NCI-H524 treated with DMSO at 0.1 percent for 48 hours (cell line): ENCODE results near the gene RAI14.

Source experiments
- DNase-seq: peaks from one replicate; lab custom pipeline; 2025; lab: John Stamatoyannopoulos, UW

Gene RAI14

DNA sequence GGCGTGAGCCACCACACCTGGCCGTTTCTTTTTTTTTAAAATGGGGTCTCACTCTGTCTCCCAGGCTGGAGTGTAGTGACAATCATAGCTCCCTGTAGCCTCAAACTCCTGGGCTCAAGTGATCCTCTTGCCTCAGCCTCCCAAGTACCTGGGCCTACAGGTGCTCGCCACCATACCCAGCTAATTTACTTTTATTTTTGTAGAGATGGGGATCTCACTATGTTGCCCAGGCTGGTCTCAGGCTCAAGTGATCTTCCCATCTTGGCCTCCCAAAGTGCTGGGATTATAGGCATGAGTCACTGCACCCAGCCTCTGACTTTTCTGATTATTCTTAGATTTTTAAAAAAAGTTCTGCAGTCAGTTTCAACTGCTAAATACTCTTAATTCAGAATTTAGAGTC, 21.3 kb downstream of the RAI14 start:
- DNase-seq, result no peak

DNA sequence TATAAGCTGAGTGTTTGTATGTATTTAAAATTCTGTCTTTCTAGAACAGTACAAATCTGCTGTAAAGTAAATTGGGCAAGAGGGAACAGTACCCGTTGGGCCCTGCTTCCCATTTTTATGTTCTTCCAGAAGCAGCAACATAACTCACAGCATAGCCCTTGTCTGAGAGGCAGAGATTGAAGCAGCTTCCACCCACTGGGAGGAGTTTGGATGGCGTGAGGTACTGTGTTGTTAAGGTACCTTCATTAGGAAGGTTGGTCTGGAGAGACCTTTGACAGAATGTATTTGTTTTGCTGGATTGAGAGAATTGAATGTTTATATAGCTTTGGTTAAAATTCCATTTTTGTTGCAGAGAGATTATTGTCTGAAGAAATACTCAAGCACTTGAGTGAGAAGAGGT, 24.8 kb downstream of the RAI14 start:
- no peak for DNase-seq

DNA sequence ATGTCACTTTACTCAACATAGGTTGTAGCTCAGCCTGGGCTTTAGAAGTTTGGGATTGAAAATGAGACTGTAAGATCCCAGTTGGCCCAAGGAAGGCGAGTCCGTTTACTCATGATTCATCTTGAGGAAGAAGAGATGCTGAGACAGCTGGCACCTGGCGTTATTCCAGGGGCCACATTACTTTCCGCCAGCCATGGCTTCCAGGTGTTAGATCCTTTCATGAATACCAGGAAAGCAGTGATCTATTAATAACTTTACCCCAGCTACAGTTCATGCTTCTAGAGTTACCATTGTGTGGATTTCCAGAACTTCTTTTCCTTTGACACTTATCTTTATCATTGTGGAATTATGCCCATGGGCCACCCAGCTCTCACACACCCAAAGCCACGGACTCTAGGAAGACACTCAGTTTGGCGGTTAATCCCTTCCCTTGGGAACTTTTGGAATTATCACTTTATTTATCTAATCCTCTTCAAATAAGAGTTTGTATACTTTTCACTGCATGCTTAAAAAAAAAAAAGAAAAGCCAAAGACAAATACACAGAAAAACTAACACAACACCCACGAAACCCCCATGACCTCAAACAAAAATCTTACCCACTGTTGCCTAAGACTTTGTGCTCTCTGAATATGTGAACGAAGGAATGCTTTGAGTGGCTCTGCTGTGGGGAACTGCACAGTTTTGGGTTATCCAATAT, 26.9 kb downstream of the RAI14 start:
- DNase-seq, result peak; percentile 66

DNA sequence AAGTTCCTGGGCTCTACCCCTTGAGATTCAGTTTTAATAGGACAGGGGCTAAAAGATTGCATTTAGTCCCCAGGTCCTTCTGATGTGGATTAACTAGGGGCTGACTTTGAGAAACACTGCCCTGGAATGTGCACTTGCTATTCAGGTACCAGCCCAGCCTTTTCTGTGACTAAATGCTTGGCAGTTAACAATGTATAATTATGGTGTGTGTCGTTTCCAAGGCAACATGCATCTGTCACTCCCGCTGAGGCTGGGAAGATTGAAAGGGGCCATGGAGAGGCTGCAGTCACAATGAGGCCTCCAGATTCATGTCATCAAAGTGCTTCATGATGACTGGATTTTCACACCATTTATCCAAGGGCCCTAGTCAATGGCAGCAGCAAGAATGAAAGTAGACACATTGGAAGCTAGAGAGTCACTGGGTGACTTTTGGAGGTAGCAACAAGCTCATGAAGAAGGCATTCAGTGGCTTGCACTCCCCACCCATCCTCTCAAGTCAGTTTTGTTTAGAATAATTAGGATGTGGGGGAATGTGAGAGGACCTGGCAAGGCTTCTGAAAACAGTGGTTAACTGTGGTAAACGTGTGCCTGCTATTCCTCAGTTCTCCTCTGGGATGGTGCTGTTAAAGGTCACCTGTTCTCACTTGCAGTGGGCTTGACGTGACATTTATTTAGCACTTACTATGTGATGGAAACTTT, 28.3 kb downstream of the RAI14 start:
- no peak for DNase-seq

DNA sequence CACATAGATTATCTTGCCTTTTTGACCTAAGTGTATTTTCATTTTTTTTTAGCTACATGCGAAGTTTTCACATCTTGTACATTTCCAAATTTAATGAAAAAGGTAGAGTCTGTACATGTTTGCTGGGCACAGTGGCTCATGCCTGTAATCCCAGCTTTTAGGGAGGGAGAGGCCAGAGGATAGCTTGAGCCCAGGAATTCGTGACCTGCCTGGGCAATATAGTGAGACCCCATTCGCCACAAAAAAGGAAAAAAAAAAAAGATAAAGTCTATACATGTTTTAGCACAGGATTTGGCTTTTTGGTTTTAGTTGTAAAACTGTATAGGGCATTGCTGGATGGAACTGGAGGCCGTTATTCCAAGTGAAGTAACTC, 28.8 kb downstream of the RAI14 start:
- no peak for DNase-seq

DNA sequence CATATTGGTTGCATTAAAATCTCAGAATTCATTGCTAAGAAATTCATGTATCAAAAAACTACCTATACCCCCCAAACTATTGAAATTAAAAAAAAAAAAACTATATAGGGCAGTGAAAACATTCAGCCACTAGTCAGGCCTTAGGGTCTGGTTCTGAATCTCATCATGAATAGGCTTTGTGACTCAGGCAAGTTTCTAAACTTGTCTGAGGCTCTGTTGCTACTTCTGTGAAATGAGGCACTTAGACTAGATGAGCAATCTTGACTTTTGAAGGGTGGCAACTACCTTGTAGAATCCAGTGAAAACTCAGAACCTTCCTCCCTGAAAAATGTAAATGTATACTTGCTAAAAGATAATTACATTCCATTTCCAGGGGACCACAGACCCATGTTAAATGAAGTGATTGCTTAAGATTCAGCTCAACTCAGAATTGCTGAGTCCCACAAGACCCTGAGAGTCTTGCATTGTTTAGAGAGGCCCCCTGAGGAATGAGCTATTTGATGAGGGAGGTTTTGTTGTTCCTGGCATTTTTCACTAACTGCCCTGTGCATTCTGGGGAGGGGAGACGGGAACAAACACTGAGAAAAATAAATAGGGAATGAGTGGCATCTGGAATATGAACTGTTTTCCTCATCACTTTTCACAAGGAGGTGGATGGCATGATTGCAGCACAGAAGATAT, 29.5 kb downstream of the RAI14 start:
- no peak for DNase-seq

DNA sequence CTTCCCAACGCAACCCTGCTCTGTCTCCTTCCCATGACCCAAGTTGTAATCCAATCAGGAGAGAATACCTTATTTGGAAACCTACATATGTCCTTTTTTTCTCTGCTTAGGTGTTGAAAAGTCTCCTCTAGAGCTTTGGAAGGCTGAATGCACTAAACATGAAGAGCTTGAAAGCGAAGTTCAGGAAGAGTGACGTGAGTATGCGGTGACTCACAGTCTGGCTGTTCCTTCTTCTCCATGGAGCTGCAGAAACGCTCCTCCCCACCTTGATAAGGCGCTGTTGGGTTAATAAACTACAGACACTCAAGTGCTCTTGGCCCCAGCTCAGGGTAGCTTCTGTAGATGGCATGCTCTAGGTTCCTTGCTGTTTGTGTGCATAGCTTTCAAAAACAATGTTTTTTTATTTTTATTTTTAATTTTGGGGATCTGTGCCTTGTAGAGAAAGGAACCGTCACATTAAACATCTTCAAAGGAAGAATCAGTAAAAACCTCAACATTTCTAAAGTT, 30.7 kb downstream of the RAI14 start:
- no peak for DNase-seq

DNA sequence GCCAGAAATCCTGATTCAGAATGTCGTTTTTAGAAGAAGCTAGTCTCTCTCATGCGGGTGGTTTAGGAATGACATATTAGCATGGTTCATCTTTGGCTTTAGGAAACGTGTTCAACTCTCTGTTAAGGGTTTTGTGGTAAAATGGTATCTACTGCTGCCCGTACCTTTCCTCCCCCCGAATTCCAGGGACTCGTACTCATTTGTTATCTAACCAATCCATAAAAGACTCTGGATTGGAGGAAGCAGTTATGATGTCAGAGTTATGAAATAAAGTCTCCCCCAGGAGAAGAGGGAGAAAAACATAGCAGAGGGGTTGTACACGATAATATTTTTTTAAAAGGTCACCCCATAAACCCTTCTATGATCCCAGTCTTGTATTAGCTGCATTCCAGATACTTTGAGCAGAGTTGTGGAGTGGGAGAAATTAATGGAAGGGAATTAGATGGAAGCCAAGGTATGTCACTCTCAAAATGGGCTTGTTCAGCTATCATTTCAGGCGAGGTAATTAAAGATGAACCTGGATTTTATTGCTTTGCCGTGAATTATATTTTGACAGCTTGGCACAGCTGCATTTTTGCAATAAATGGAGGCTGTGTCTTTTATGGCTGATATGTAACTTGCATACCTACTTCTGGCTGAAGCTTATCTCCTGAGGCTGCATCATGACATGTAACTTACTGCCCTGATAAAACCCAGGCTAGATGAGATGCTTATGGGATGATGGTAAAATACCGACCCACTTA, 31.3 kb downstream of the RAI14 start:
- no peak for DNase-seq

DNA sequence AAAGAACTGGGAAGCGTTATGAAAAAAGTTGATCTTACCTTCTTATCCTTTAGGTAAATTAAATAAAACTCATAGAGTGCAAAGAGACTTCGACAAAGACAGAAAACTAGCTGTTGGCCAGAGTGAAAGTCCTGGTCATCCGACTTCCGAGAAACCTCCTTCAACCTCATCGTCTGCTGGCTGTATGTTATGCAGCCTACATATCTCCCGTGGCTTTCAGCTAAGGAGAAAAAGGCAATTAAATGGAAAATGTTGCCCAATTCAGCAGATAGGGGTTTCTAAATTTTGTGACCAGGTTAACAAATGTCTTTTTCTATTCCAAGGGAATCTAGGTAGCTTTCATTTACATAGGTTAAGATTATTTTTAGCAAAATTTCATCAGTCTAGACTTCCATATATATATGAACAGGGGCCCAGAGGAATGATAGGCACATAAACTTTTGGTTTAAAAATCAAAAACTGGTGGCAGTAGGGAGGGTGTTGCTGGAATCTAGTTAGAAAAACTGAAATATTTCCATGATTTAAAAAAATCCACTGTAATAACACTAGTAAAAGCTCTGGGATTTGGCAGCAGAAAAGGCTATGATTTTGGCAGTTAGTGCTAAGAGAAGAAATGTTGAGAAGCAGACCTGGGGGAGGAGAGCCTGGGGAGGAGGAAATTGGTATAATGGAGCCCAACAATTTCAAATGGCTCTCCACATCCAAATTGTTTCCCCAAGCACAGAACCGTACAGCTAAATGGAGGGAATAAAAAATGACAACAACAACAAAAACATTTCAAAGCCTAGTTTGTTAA, 32.1 kb downstream of the RAI14 start:
- DNase-seq, result no peak

DNA sequence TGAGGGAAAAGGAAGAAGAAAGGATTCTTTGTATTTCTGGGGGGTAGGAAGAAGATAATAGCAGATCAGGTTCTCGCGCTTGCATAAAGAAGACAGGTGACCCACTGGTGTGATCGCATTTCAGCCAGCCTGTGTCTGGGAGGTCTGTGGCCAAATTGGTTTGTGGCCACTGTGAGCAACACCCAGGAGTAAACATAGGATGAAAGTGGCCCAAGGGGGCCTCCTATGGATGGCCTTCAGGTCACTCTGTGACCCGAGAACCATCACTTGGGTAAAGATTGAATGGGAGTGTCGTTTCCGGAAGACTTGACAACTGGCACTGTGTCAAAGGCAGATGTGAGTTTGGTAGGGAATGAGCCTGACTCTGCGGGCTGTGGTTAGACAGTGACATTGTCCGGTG, 34.2 kb downstream of the RAI14 start:
- DNase-seq, result no peak

DNA sequence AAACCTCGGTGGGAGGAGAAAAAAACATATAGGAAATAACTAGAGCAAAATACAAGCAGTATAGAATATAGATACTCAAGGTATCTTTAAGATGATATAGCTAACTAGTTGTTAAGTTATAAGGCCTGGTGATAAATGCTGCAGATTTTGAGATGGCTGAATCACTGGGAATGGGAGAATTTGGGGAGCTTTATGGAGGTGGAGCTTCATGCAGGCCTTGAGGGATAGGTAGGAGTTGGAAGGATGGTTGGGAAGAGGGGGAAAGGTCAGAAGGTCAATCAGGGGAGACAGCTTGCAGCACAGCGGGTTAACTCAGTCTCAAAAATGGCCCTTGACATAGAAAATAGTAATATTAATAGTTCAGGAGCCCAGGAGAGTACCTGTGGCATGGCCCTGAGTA, 34.8 kb downstream of the RAI14 start:
- no peak for DNase-seq

DNA sequence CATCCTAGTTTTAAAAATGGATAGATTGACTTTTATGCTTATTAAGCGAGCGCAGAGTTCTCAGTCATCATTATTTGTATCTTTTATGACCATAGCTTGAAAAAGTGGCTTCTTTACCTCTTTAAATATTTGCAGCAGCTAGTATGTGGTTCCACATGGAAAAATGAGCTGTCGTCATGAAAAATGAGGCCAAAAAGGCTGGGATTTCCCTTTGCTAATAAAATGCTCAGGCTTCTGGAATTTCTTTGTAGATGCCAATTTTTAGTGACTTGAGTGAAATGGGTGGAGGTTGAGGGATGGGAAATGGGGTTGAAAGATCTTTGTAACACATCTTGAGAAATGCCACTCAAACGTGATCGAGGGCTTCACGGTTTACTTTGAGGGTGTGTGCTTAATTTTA, 35.2 kb downstream of the RAI14 start:
- no peak for DNase-seq

DNA sequence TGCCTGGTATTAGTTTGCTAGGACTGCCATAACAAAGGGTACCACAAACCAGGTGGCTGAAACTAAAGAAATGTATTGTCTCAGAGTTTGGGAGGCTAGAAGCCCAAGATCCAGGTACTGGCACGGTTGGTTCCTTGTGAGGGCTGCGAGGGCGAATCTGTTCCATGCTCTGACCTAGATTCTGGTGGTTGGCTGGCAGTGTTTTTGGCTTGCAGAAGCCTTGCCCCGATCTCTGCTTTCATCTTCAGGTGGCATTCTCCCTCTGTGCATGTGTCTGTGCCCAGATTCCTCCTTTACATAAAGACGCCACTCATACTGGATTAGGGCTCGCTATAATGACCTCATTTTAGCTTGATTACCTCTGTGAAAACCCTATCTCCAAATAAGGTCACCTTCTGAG, 36.7 kb downstream of the RAI14 start:
- peak; percentile 1 for DNase-seq

DNA sequence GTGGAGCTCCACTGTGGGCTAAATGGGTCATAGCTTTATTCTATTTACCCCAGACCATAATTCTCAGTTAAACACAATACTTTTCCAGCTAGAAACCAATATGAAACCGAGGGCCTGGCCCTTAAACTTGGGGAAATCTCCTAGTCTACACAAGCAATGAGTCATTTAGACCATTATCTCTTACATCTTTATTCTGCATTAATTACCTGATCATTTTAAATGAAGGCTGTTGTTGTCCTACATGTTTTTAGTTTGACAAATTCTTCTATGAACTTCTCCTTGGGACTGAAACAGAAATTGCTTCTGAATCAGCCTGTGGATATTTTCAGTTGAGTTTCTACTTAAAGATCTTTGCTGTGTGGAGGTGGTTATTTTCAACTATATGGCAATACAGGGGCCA, 37.9 kb downstream of the RAI14 start:
- no peak for DNase-seq

DNA sequence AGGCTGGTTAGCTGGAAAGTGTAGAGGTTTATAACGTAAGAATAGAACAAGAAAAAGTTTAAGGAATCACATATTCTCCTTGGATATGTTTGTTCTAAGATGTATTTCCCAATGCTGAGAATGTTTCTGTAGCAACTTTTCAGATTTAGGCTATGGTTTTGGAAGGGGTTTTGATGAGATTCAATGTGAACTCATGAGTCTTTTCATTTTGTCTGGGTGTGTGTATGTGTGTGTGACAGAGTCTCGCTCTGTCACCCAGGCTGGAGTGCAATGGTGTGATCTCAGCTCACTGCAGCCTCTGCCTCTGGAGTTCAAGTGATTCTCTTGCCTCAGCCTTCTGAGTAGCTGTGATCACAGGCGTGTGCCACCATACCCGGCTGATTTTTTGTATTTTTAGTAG, 38.6 kb downstream of the RAI14 start:
- DNase-seq, result no peak

DNA sequence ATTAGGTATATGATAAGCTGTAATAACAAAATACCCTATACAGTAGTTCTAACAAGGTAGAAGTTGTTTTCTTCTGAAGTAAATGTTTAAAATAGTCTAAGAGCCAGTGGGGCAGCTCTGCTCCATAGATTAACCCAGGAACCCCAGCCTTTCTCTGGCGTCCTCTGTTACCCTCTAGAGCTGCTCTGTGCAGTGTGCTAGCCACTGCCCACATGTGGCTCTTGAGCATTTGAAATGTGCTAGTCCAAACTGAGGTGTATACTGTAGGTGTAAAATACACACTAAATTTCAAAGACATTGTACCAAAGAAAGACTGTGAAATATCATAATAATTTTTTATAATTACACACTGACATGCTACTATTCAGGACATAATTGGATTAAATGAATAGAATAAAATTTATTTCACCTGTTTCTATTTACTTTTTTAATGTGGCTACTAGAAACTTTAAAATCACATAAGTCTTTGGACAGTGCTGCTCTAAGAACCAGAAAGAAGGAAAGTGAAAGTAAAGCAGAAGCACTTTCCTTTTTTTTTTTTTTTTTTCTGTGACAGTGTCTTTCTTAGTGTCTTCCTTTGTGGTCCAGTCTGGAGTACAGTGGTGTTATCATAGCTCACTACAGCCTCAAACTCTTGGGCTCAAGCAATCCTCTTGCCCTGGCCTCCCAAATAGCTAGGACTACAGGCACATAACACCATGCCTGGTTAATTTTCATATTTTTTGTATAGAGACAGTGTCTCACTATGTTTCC, 39.3 kb downstream of the RAI14 start:
- DNase-seq, result no peak

DNA sequence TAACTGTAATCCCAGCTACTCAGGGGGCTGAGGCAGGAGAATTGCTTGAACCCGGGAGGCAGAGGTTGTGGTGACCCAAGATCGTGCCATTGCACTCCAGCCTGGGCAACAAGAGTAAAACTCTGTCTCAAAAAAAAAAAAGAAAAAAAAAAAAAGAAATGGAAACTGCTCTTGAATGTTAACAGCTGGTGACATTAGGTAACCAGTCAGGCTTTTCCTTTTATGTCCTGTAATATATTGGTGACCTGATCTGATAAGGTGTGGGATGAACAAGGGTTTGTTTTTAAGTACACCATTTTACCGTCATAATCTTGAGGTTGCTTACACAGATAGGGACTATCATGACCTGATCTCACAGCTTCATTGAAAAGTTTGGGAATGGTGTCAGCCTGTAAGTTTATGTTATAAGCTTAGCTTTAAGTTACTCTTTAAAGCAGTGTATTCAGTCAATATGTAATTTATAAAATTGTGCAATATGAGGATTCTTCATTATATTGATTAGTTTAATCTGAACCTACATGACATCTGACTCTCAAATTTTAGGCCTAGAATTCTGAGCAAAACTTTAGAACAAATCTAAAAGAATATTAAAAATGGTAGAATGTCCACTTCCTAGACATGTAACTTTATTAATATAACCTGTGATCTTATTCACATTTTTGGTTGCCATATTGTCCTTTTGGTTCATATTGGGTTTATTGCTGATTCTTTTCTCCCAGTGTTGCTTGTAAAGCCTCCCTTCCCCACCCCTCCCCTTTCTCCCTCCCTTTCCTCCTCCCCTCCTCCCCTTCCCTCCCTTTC, 41.4 kb downstream of the RAI14 start:
- DNase-seq, result no peak

DNA sequence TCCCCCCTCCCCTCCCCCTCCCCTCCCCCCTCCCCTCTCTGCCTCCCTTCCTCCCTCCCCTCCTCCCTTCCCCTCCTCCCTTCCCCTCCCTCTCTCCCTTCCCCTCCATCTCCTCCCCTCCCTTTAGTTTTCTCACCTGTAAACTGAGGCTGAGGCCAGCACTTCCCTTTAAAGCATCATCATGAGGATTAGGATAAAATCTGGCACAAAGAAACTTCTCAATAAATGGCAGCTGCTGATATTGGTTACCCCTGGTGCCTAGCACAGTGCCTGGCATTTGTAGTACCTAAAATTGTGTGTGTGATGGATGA, 41.9 kb downstream of the RAI14 start:
- no peak for DNase-seq

DNA sequence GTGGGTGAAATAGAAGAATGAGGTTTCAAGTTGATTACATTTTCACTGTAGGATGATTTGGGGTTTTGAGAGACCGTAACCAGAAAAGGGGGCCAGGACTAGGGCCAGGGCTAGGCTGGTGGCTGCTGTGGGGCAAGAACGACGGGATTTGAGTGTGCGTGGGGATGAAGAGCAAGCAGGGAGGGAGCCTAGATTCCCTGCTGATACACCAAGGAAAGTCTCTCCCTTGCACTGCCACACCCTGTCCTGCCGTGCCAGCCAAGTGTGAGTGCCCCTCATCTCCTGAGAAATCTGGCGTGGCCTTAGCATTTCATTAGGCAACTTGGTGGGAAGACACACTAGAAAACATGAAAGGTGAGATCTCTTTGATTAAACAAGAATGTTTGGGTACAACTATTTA, 42.6 kb downstream of the RAI14 start:
- DNase-seq, result no peak
